OCI-LY7 (cell line): ENCODE measurements around the gene SLC6A18.

ENCODE experiments used
- CTCF ChIP-seq: fragments of 200-600 bp; sonication (generic); conservative IDR thresholded peaks from 2 replicates; pipeline ENCODE4 v1.5.1; 2014; ENCODE audit warnings: mild to moderate bottlenecking, antibody characterized with exemption, low read length, moderate library complexity, mixed read lengths
- EZH2phosphoT487 ChIP-seq: fragments of 200-600 bp; sonication (generic); IDR thresholded peaks from 2 replicates; pipeline ENCODE4 v1.6.1; 2018; ENCODE audit warnings: low read depth, borderline replicate concordance, mild to moderate bottlenecking, mixed run types, antibody characterized with exemption, low read length, moderate library complexity, mixed read lengths

- TF ChIP-seq CTCF (no peak), EZH2phosphoT487 (no peak)
These were observed 40.0 kb upstream of the SLC6A18 start for GRCh38 chr5:1185038-1185627.
